B cell (primary cell): ENCODE measurements around the gene ARFIP2. TPM values are rescaled to one million over a fixed set of nuclear protein-coding genes. Genes with fewer than 3 reads are reported as not detected.

ENCODE experiments used
- ATAC-seq: fragments of 200-7000 bp; cut with Tn5 transposase; one replicate; pipeline ENCODE4 v1.10.0; 2021; ENCODE audit warnings: low read depth, mild to moderate bottlenecking, moderate number of reproducible peaks, moderate library complexity
- CTCF ChIA-PET: fragments of 350-600 bp; sonication (Branson Sonifier 250); formaldehyde crosslinking; loops from one replicate; lab custom pipeline; 2021; ENCODE audit warnings: antibody characterized with exemption, inconsistent platforms; lab: Charles Lee
- POLR2A ChIA-PET: fragments of 350-600 bp; sonication (Branson Sonifier 250); formaldehyde crosslinking; loops from one replicate; lab custom pipeline; 2021; ENCODE audit warnings: antibody characterized with exemption; lab: Charles Lee
- DNase-seq: peaks from one replicate; pipeline ENCODE4 v3.0.0; 2013
- H2AFZ ChIP-seq: 2 replicates; pipeline ENCODE4 v1.6.1; 2012; ENCODE audit warnings: mild to moderate bottlenecking, low read depth, low read length; ENCODE audit not compliant: insufficient read depth, poor library complexity, severe bottlenecking
- H3K27ac ChIP-seq, 2 donors: 1 replicate in 1 of 2; 2 replicates in 1 of 2; pipeline ENCODE4 v1.5.1; 2012 to 2013; ENCODE audit warnings: low read length in 2 of 2, mild to moderate bottlenecking in 2 of 2, moderate library complexity in 1 of 2
- H3K27me3 ChIP-seq, 4 experiments: fragments of 200-600 bp in 1 of 4; sonication (generic) in 1 of 4; replicated peaks in 1 of 4; 1 replicate in 2 of 4; 2 replicates in 2 of 4; pipeline versions ENCODE4 v1.6.1 to v1.7.0; 2013 to 2016; ENCODE audit warnings: low read length in 3 of 4, mild to moderate bottlenecking in 2 of 4, mixed read lengths in 1 of 4, moderate library complexity in 1 of 4; ENCODE audit not compliant: insufficient read depth in 4 of 4, control insufficient read depth in 3 of 4; ENCODE audit errors: control extremely low read depth in 1 of 4
- H3K36me3 ChIP-seq, 2 experiments: replicated peaks in 1 of 2; 1 replicate in 1 of 2; 2 replicates in 1 of 2; pipeline versions ENCODE4 v1.6.1 to v1.7.1; 2013; ENCODE audit warnings: low read length in 1 of 2; ENCODE audit not compliant: insufficient read depth in 2 of 2, control insufficient read depth in 1 of 2; ENCODE audit errors: control extremely low read depth in 1 of 2, extremely low read depth in 1 of 2
- H3K4me1 ChIP-seq, 2 donors: fragments of 200-600 bp in 1 of 2; sonication (generic) in 1 of 2; 1 replicate in 1 of 2; 2 replicates in 1 of 2; pipeline versions ENCODE4 v1.5.1 to v1.6.1; 2013 to 2017; ENCODE audit warnings: low read length in 2 of 2; ENCODE audit not compliant: control insufficient read depth in 2 of 2, insufficient read depth in 2 of 2
- H3K4me2 ChIP-seq: replicated peaks from 2 replicates; pipeline ENCODE3; 2012; ENCODE audit warnings: mild to moderate bottlenecking, low read depth, low read length; ENCODE audit not compliant: poor library complexity, severe bottlenecking
- H3K4me3 ChIP-seq, 5 experiments: fragments of 200-600 bp in 1 of 5; sonication (generic) in 1 of 5; 1 replicate in 3 of 5; 2 replicates in 2 of 5; pipeline versions ENCODE4 v1.5.1 to v1.7.0; 2011 to 2016; ENCODE audit warnings: low read length in 4 of 5, mild to moderate bottlenecking in 4 of 5, low read depth in 2 of 5, control low read depth in 1 of 5, moderate library complexity in 1 of 5; ENCODE audit not compliant: insufficient read depth in 1 of 5; ENCODE audit errors: control extremely low read depth in 1 of 5, extremely low read depth in 1 of 5
- H3K79me2 ChIP-seq: fragments of 200-600 bp; sonication (generic); one replicate; pipeline ENCODE4 v1.6.0; 2016; ENCODE audit warnings: low read length; ENCODE audit not compliant: control insufficient read depth, insufficient read depth
- H3K9ac ChIP-seq: fragments of 200-600 bp; sonication (generic); 2 replicates; pipeline ENCODE4 v1.6.1; 2017; ENCODE audit warnings: mild to moderate bottlenecking, low read length, moderate library complexity
- H3K9me3 ChIP-seq, 3 donors: one replicate each; pipeline versions ENCODE4 v1.6.1 to v1.7.1; 2013; ENCODE audit warnings: low read length in 2 of 3; ENCODE audit not compliant: control insufficient read depth in 2 of 3, insufficient read depth in 1 of 3; ENCODE audit errors: control extremely low read depth in 1 of 3
- H4K20me1 ChIP-seq: 2 replicates; pipeline ENCODE4 v1.6.0; 2012; ENCODE audit warnings: mild to moderate bottlenecking, low read length; ENCODE audit not compliant: insufficient read depth, control insufficient read depth, poor library complexity, severe bottlenecking
- H3K27ac Mint-ChIP-seq: one replicate; pipeline ENCODE4 v1.8.0; 2021; ENCODE audit warnings: mixed read lengths
- H3K27me3 Mint-ChIP-seq: one replicate; pipeline ENCODE4 v1.8.0; 2021; ENCODE audit warnings: mixed read lengths
- H3K4me1 Mint-ChIP-seq: one replicate; pipeline ENCODE4 v1.8.0; 2021; ENCODE audit warnings: mixed read lengths
- H3K4me3 Mint-ChIP-seq: one replicate; pipeline ENCODE4 v1.8.0; 2021; ENCODE audit warnings: mixed read lengths
- H3K9me3 Mint-ChIP-seq: one replicate; pipeline ENCODE4 v1.8.0; 2022; ENCODE audit warnings: mixed read lengths; ENCODE audit not compliant: insufficient read depth
- CTCF ChIP-seq: fragments of 200-600 bp; IDR thresholded peaks from one replicate; pipeline ENCODE4 v1.8.0; 2022; ENCODE audit warnings: antibody characterized with exemption, mild to moderate bottlenecking
- EZH2 ChIP-seq: IDR thresholded peaks from 2 replicates; pipeline ENCODE4 v1.6.1; 2012; ENCODE audit warnings: borderline replicate concordance, low read depth, mild to moderate bottlenecking, moderate library complexity, low read length; ENCODE audit not compliant: insufficient read depth, poor library complexity, severe bottlenecking
- WGBS: methylation state at CpG from one replicate; pipeline ENCODE4 v1.1.5; 2013; ENCODE audit warnings: missing lambda C conversion rate; ENCODE audit not compliant: insufficient coverage; 5-methylcytosine and 5-hydroxymethylcytosine counted together
- intact Hi-C: fragments of 100-400 bp; cut with micrococcal nuclease; formaldehyde crosslinking; loops from one replicate; pipeline ENCODE4 v1.10.0; 2022
- polyA plus RNA-seq: library from polyadenylated mRNA; depleted of rRNA; stranded (reverse); fragments of >200 nt; gene quantifications from 2 replicates; pipeline ENCODE4 v1.2.3, GENCODE V29; 2012
- total RNA-seq, 2 donors: library from RNA; stranded (reverse); fragments of 120-200 nt in 1 of 2; gene quantifications; 1 replicate in 1 of 2; 2 replicates in 1 of 2; pipeline versions ENCODE4 v1.2.3 to v1.2.4, GENCODE V29; 2013 to 2022

Gene ARFIP2
- total and polyA plus RNA-seq, 2 donors (not counting 1 experiment from before 2014, with no cell fraction given), result 47.5 to 54.5 TPM

DNA sequence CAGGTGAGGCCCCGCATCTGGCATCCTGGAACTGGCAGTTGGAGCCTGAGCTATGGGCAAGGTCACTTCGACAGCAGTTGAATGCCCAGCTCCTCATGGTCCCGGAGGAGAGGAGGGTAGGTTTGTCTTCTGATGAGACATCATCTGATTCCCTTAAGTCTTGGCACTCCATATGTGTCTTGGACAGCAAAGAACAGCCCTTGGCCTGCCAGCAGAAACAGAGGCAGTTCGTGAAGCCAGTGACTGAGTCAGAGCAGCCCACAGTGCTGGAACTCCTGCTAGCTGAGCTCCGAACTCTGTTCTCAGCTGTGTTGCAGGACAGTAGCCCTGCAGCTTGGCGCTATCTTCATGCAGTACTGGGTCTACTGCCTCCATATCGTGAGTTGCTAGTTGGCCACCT, 17.0 kb upstream of the ARFIP2 start:
- H4K20me1 ChIP-seq, result no peaks in the 10 kb centered on the region
- ChIA-PET POLR2A (no interaction called here), CTCF (interaction anchor here (0.7 to 5.3 kb wide), 4 partner anchors 8 to 119 kb away, joined by 3 to 28 read pairs (median 4); no protein-coding TSS in a partner anchor)
- no peaks in the 10 kb centered on the region for H3K4me1 ChIP-seq
- no peak overlapping the region for H3K27ac ChIP-seq
- Mint-ChIP-seq H3K27me3 (no peaks in the 10 kb centered on the region), H3K27ac (no peak overlapping the region), H3K4me3 (no peak overlapping the region), H3K9me3 (no peaks in the 10 kb centered on the region), H3K4me1 (no peaks in the 10 kb centered on the region)
- no peak overlapping the region for H3K4me2 ChIP-seq
- 82% methylated on average over 6 of the region's 7 CpGs for WGBS
- intact Hi-C loops, result no loop called here
- ATAC-seq (no peak), DNase-seq (no peak)
- no peaks in the 10 kb centered on the region for H3K27me3 ChIP-seq
- H3K36me3 ChIP-seq, result peaks cover 1 to 20% of the 10 kb centered on the region in 2 experiments
- H3K4me3 ChIP-seq, result no peak overlapping the region
- no peak overlapping the region for H3K9ac ChIP-seq
- H3K9me3 ChIP-seq, result no peaks in the 10 kb centered on the region
- TF ChIP-seq EZH2, result no peak
- TF ChIP-seq CTCF, result no peak
- no peak overlapping the region for H2AFZ ChIP-seq
- peaks cover 53% of the 10 kb centered on the region for H3K79me2 ChIP-seq

DNA sequence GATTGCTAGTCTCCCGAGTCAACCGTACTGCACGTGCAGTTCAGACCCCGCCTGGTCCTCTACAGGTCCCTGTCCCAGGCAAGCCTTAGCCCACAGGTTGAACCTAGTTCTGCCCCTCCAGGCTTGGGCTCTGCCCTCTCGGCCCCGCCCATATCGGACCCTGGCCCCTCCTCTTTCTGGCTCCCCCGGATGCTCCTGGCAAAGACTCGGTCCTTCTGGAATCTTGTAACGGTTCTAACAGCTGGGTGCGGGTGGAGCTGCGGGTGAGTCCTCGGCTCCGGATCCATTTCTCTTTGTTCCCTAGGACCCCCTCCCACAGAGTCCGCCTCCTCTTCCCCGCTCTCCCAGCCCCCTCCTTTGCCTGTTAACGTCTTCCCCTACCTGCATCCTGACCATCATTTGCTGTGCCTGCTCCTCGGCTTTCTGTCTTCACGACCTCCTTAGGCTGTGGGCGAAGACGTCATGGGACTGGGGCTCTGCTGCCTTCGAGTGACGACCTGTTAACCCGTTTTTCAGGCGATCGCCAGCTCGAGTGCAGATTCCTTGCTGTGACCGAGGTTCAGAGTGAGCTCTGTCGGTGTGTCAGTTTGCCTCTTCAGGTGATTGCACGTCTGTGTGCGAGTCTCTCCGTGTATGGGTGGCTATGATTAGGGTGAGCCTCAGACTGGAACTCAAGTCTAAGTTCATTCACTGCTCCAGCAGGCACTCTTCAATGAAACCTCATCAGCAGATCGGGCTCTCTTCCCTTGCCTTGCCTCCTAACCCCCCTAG, 16.1 kb upstream of the ARFIP2 start, which contains the start of gene DNHD1:
Gene DNHD1 (plus strand): TSS at position 212 of the 771 bp plus-strand sequence. CDS start 936 bp downstream, outside the sequence.
- H4K20me1 ChIP-seq, result no peaks in the 10 kb centered on the region
- POLR2A ChIA-PET, result no interaction called here
- no peaks in the 10 kb centered on the region for H3K27me3 Mint-ChIP-seq
- intact Hi-C loops, result no loop called here
- DNase-seq, result no peak
- H3K4me1 Mint-ChIP-seq, result no peaks in the 10 kb centered on the region
- H3K4me1 ChIP-seq, result no peaks in the 10 kb centered on the region
- H3K27ac ChIP-seq, result no peak within 1 kb of the TSS
- 93% methylated on average over 29 of the region's 33 CpGs for WGBS
- H3K27ac Mint-ChIP-seq, result no peak within 1 kb of the TSS
- H3K36me3 ChIP-seq, result peaks cover 1 to 17% of the 10 kb centered on the region in 2 experiments
- H3K4me2 ChIP-seq, result no peak within 1 kb of the TSS
- peaks cover 61% of the 10 kb centered on the region for H3K79me2 ChIP-seq
- H3K9ac ChIP-seq, result no peak within 1 kb of the TSS
- no peak within 1 kb of the TSS for H2AFZ ChIP-seq
- no peak for ATAC-seq
- no peak within 1 kb of the TSS for H3K4me3 Mint-ChIP-seq
- CTCF ChIA-PET, result interaction anchor here (0.7 to 5.3 kb wide), 3 partner anchors 11 to 119 kb away, joined by 3 to 28 read pairs (median 3); no protein-coding TSS in a partner anchor
- H3K9me3 ChIP-seq, result no peaks in the 10 kb centered on the region
- TF ChIP-seq CTCF (no peak), EZH2 (no peak)
- no peaks in the 10 kb centered on the region for H3K9me3 Mint-ChIP-seq
- no peak within 1 kb of the TSS for H3K4me3 ChIP-seq
- H3K27me3 ChIP-seq, result no peaks in the 10 kb centered on the region
